ENCODE data around the gene ANKRD28. TPM values are rescaled to one million over a fixed set of nuclear protein-coding genes. Genes with fewer than 3 reads are reported as not detected.
"Not testable (repeated sequence)": the region's sequence is repeated elsewhere in the genome, so short reads cannot be mapped to it uniquely, and the experiment has no call there.

The ANKRD28 gene
- total RNA-seq, 4 donors from 2014 or later, result 39.0 to 81.1 (median 49.5) TPM

GRCh38 chr3:15781131-15781530 is 16.6 kb downstream of the ANKRD28 start:
- Histone ChIP-seq H3K9me3 (no peaks in the 10 kb centered on the region), H3K27me3 (no peaks in the 10 kb centered on the region), H3K36me3 (no peaks in the 10 kb centered on the region), H3K4me1 (peaks cover 11 to 46% (median 13%) of the 10 kb centered on the region in 4 donors), H3K27ac (peak overlapping the region in 1 of 4 donors; percentile 22), H3K4me3 (no peak overlapping the region)
- intact Hi-C loops (cut with DNase I; ENCODE audit: low total_unique reads) (no loop called here), in situ Hi-C loops (cut with MboI; ENCODE audit: low pct_ligation_motif_present in 1 of 4, low pct_unique_long_range_greater_than_20kb in 1 of 4, low sequenced_read_pairs in 3 of 4) (no loop called here)
- DNase-seq, result no peak
- TF ChIP-seq POLR2AphosphoS5 (IDR thresholded peaks at IDR 0.05), result no peak
- no peak for TF ChIP-seq EP300 (IDR thresholded peaks at IDR 0.05; ENCODE audit: low read depth)
- TF ChIP-seq POLR2A (IDR thresholded peaks at IDR 0.05), result no peak

- DNase-seq, result no peak
- Histone ChIP-seq H3K27ac (no peak overlapping the region), H3K4me1 (peaks cover 11 to 46% (median 12%) of the 10 kb centered on the region in 4 donors), H3K27me3 (no peaks in the 10 kb centered on the region), H3K4me3 (no peak overlapping the region), H3K36me3 (no peaks in the 10 kb centered on the region), H3K9me3 (no peaks in the 10 kb centered on the region)
- 91 to 100% methylated on average over 1 of the region's 1 CpG for WGBS, 2 donors (ENCODE audit: low coverage in 1 of 2)
- in situ Hi-C loops (cut with MboI; ENCODE audit: low pct_ligation_motif_present in 1 of 4, low pct_unique_long_range_greater_than_20kb in 1 of 4, low sequenced_read_pairs in 3 of 4), result no loop called here
- intact Hi-C loops (cut with DNase I; ENCODE audit: low total_unique reads), result no loop called here
- TF ChIP-seq CTCF (IDR thresholded peaks at IDR 0.05), result no peak
- TF ChIP-seq POLR2AphosphoS5 (IDR thresholded peaks at IDR 0.05), result no peak
- TF ChIP-seq EP300 (IDR thresholded peaks at IDR 0.05; ENCODE audit: low read depth), result no peak
- no peak for TF ChIP-seq POLR2A (IDR thresholded peaks at IDR 0.05)
Observed at GRCh38 chr3:15779111-15779510, 18.7 kb downstream of the ANKRD28 start.

GRCh38 chr3:15778332-15778858 is 19.4 kb downstream of the ANKRD28 start:
- TF ChIP-seq CTCF (IDR thresholded peaks at IDR 0.05) (no peak), POLR2A (IDR thresholded peaks at IDR 0.05) (no peak), POLR2AphosphoS5 (IDR thresholded peaks at IDR 0.05) (no peak), EP300 (IDR thresholded peaks at IDR 0.05; ENCODE audit: low read depth) (no peak)
- no peaks in the 10 kb centered on the region for H3K9me3 ChIP-seq
- 67 to 73% methylated on average over 1 to 2 of the region's 2 CpGs for WGBS, 2 donors (ENCODE audit: low coverage in 1 of 2)
- no peak overlapping the region for H3K27ac ChIP-seq
- H3K36me3 ChIP-seq, result no peaks in the 10 kb centered on the region
- no peak for DNase-seq
- H3K27me3 ChIP-seq, result no peaks in the 10 kb centered on the region
- peaks cover 6 to 40% (median 8%) of the 10 kb centered on the region in 4 donors for H3K4me1 ChIP-seq
- in situ Hi-C loops (cut with MboI; ENCODE audit: low pct_ligation_motif_present in 1 of 4, low pct_unique_long_range_greater_than_20kb in 1 of 4, low sequenced_read_pairs in 3 of 4) (no loop called here), intact Hi-C loops (cut with DNase I; ENCODE audit: low total_unique reads) (no loop called here)
- no peak overlapping the region for H3K4me3 ChIP-seq

GRCh38 chr3:15774931-15775560 is 22.7 kb downstream of the ANKRD28 start:
- in situ Hi-C loops (cut with MboI; ENCODE audit: low pct_ligation_motif_present in 1 of 4, low pct_unique_long_range_greater_than_20kb in 1 of 4, low sequenced_read_pairs in 3 of 4); H3K27ac ChIP-seq; H3K9me3 ChIP-seq; H3K36me3 ChIP-seq; DNase-seq; H3K27me3 ChIP-seq; intact Hi-C loops (cut with DNase I; ENCODE audit: low total_unique reads); H3K4me3 ChIP-seq: not testable (repeated sequence)
- 60 to 89% methylated on average over 1 to 6 of the region's 6 CpGs for WGBS, 2 donors (ENCODE audit: low coverage in 1 of 2)
- peaks cover 0 to 13% (median 1%) of the 10 kb centered on the region in 4 donors for H3K4me1 ChIP-seq

GRCh38 chr3:15771444-15771843 is 26.3 kb downstream of the ANKRD28 start:
- intact Hi-C loops (cut with DNase I; ENCODE audit: low total_unique reads), result no loop called here
- H3K4me3 ChIP-seq, result no peak overlapping the region

More at GRCh38 chr3:15771444-15771843, 26.3 kb downstream of the ANKRD28 start:
- in situ Hi-C loops (cut with MboI; ENCODE audit: low pct_ligation_motif_present in 1 of 4, low pct_unique_long_range_greater_than_20kb in 1 of 4, low sequenced_read_pairs in 3 of 4), result no loop called here
- WGBS, 2 donors (ENCODE audit: low coverage in 1 of 2), result 71% methylated on average over 1 of the region's 1 CpG
- TF ChIP-seq POLR2A (IDR thresholded peaks at IDR 0.05), result no peak
- no peak for TF ChIP-seq EP300 (IDR thresholded peaks at IDR 0.05; ENCODE audit: low read depth)
- TF ChIP-seq POLR2AphosphoS5 (IDR thresholded peaks at IDR 0.05), result no peak
- no peak for TF ChIP-seq CTCF (IDR thresholded peaks at IDR 0.05)
- no peaks in the 10 kb centered on the region for H3K27me3 ChIP-seq
- DNase-seq, result no peak
- H3K9me3 ChIP-seq, result no peaks in the 10 kb centered on the region
- H3K36me3 ChIP-seq, result no peaks in the 10 kb centered on the region
- no peak overlapping the region for H3K27ac ChIP-seq
- H3K4me1 ChIP-seq, result peaks cover 3 to 22% (median 12%) of the 10 kb centered on the region in 4 donors

Measured in transverse colon (tissue), 4 donors.